ENCODE data around the gene PPID.

- TF ChIP-seq CTCF (conservative IDR thresholded peaks at IDR 0.05; ENCODE audit: low read depth, low read length): no peak
- no peak for TF ChIP-seq EZH2 (IDR thresholded peaks at IDR 0.05; ENCODE audit: low read length, unreplicated experiment)
Observed at GRCh38 chr4:158750379-158750778, 27.2 kb upstream of the PPID start.

All from PC-3 (cell line).